Endothelial cell of hepatic sinusoid (primary cell): Measurements from ENCODE around the gene MAVS.
"Not testable (repeated sequence)": the region's sequence is repeated elsewhere in the genome, so short reads cannot be mapped to it uniquely, and the experiment has no call there.

Experiments used
- in situ Hi-C: cut with HindIII; loops from 2 replicates; pipeline ENCODE4 v1.10.0; 2017; ENCODE audit warnings: low sequenced_read_pairs

MAVS gene

GRCh38 chr20:3885715-3886114, 39.1 kb downstream of the MAVS start:
- in situ Hi-C loops = no loop called here

- in situ Hi-C loops = no loop called here
These were observed 41.4 kb downstream of the MAVS start for GRCh38 chr20:3887876-3888620.

- in situ Hi-C loops = no loop called here
These were observed 42.2 kb downstream of the MAVS start, which contains the start of gene PANK2 for GRCh38 chr20:3888622-3889488. TSS of gene PANK2 (plus strand) at chr20:3889387.

- in situ Hi-C loops = no loop called here
These were observed 43.1 kb downstream of the MAVS start for GRCh38 chr20:3889489-3890397.

- in situ Hi-C loops = no loop called here
These were observed 43.7 kb downstream of the MAVS start for GRCh38 chr20:3890398-3890751.

- in situ Hi-C loops = no loop called here
These were observed 44.6 kb downstream of the MAVS start for GRCh38 chr20:3890999-3891929.

- in situ Hi-C loops = no loop called here
These were observed 48.2 kb downstream of the MAVS start for GRCh38 chr20:3894796-3895195.

GRCh38 chr20:3896302-3896701, 49.7 kb downstream of the MAVS start:
- in situ Hi-C loops = no loop called here

- in situ Hi-C loops = no loop called here
These were observed 50.4 kb downstream of the MAVS start for GRCh38 chr20:3896853-3897583.

GRCh38 chr20:3898181-3898580, 51.5 kb downstream of the MAVS start:
- in situ Hi-C loops = not testable (repeated sequence)

- in situ Hi-C loops = no loop called here
These were observed 52.0 kb downstream of the MAVS start for GRCh38 chr20:3898639-3899038.

GRCh38 chr20:3900187-3900604, 53.6 kb downstream of the MAVS start:
- in situ Hi-C loops = loop anchor here (5.0 kb wide), 1 partner anchor 57 kb away; no protein-coding TSS in a partner anchor

- in situ Hi-C loops = loop anchor here (5.0 kb wide), 1 partner anchor 56 kb away; no protein-coding TSS in a partner anchor
These were observed 54.5 kb downstream of the MAVS start for GRCh38 chr20:3901028-3901705.

GRCh38 chr20:3901706-3902440, 55.2 kb downstream of the MAVS start:
- in situ Hi-C loops = loop anchor here (5.0 kb wide), 1 partner anchor 55 kb away; no protein-coding TSS in a partner anchor

GRCh38 chr20:3902446-3902845, 55.8 kb downstream of the MAVS start:
- in situ Hi-C loops = loop anchor here (5.0 kb wide), 1 partner anchor 55 kb away; no protein-coding TSS in a partner anchor

- in situ Hi-C loops = loop anchor here (5.0 kb wide), 1 partner anchor 53 kb away; no protein-coding TSS in a partner anchor
These were observed 57.6 kb downstream of the MAVS start for GRCh38 chr20:3904224-3904623.

- in situ Hi-C loops = loop anchor here (5.0 kb wide), 1 partner anchor 52 kb away; no protein-coding TSS in a partner anchor
These were observed 58.2 kb downstream of the MAVS start for GRCh38 chr20:3904857-3905256.
